Activated CD8-positive, alpha-beta memory T cell treated with anti-CD3 and anti-CD28 coated beads for 24 hours (primary cell): Measurements from ENCODE around the gene NFATC3.

ENCODE experiments used
- DNase-seq: peaks from one replicate; pipeline ENCODE4 v3.0.0-alpha.2; 2020

NFATC3 gene

DNA sequence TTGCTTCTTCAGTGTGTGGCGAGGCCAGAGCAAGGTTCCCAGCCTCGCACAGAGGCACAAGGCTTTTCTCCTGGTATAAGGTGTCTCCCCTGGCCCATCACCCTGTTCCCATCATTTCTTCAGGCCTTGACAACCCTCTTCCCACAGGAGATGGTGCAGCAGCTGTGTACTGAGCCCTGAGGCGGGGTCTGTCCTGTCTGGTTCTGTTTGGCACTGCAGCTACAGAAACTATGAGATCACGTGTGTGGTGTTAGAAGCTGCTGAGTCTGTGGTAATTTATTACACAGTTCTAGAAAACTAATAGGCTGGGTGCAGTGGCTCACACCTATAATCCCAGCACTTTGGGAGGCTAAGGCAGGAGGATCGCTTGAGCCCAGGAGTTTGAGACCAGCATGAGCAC is 167.2 kb downstream of the NFATC3 start:
- DNase-seq, result no peak

DNA sequence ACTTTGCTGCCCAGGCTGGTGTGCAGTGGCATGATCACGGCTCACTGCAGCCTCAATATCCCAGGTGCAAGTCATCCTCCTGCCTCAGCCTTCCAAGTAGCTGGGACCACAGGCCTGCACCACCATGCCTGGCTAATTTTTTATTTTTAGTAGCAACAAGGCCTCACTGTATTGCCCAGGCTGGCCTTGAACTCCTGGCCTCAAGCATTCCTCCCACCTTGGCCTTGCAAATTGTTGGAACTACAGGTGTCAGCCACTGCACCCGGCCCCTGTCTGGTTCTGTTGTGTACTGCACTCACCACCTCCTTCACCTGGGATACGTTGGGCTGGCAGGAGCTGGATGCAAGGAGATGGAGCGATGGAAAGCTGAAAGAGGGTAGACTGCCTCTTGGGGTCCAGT is 168.6 kb downstream of the NFATC3 start:
- DNase-seq, result no peak

DNA sequence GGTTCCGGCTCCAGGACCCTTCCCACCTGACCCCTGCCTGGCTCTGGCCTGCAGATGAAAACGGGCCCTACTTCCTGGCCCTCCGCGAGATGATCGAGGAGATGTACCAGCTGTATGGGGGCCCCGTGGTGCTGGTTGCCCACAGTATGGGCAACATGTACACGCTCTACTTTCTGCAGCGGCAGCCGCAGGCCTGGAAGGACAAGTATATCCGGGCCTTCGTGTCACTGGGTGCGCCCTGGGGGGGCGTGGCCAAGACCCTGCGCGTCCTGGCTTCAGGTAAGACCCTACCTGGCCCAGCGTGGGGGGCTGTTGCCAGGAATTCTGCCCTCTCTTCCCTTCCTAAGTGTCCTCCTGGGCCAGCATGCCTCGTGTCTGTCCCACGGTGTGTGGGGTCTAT is 170.5 kb downstream of the NFATC3 start:
- no peak for DNase-seq

DNA sequence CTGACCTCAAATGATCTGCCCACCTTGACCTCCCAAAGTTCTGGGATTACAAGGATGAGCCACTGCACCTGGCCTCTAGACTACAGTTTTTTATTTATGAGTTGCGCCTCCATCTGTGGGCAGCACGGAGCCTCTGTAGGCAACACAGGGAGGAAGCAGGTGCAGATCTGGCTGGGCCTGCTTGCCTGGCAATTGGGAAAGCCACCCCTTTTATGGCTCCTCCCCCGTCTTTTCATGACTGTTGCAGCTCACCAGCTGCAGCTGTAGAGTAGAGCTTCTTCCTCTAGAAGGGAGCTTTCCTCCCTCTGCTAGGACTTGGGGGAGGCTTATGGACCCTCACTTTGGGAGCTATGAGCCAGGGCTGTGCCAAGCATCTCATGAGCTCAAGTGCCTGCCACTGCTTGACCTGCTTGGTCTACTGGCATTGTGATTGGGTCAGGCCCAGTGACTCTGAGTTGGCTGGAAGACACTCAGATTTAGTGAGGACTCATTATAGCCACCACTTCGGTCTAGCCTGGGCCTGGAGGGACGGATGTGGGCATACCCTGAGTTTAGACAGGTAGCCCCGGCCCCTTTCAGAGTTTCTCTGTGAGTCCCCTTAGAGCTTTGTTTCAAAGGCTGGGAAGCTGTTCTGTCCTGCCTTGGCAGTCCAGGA is 172.2 kb downstream of the NFATC3 start:
- DNase-seq, result no peak

DNA sequence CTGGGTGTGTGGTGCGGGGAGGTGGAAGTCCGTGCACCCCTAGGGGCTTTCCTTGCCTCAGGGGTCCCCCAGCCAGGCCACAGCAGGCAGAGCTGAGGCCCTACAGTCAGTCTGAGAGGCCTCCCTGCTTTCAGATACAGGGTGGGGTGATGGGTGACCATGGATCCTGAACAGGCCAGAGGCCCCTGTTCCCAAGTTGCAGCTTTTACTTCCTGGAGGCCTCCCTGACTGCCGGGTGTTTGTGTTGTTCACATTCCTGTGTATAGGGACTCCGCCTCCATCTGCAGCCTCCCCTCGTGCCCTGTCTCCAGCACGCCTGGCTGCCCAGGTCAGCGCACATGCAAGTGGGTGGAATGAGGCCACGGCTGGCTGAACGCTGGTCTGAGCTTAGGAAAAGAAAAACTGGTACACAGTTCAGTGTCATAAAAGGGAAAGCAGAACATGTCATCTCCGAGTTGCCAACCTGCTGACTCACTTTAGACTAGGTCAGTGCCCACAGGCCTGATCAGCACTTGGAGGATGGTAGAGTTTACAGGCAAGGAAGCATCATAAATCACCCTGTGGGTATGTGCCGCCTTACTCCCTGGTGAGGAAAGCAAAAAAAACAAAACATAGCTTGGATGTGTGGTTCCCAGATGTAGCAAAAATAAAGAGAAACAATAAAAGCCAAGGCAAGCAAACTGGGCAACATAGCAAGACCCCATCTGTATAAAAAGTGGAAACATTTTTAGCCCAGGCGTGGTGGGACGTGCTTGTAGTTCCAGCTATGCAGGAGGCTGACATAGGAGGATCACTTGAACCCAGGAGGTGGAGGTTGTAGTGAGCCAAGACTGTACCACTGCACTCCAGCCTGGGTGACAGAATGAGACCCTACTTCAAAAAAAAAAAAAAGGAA is 173.0 kb downstream of the NFATC3 start:
- DNase-seq, result no peak

DNA sequence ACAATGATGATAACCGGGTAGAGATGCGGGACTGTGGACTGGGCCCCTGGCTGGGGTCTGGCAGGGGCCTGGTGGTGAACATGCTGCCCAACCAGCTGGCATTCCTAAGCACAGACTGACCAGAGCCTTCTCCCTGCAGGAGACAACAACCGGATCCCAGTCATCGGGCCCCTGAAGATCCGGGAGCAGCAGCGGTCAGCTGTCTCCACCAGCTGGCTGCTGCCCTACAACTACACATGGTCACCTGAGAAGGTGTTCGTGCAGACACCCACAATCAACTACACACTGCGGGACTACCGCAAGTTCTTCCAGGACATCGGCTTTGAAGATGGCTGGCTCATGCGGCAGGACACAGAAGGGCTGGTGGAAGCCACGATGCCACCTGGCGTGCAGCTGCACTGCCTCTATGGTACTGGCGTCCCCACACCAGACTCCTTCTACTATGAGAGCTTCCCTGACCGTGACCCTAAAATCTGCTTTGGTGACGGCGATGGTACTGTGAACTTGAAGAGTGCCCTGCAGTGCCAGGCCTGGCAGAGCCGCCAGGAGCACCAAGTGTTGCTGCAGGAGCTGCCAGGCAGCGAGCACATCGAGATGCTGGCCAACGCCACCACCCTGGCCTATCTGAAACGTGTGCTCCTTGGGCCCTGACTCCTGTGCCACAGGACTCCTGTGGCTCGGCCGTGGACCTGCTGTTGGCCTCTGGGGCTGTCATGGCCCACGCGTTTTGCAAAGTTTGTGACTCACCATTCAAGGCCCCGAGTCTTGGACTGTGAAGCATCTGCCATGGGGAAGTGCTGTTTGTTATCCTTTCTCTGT is 174.0 kb downstream of the NFATC3 start:
- no peak for DNase-seq

DNA sequence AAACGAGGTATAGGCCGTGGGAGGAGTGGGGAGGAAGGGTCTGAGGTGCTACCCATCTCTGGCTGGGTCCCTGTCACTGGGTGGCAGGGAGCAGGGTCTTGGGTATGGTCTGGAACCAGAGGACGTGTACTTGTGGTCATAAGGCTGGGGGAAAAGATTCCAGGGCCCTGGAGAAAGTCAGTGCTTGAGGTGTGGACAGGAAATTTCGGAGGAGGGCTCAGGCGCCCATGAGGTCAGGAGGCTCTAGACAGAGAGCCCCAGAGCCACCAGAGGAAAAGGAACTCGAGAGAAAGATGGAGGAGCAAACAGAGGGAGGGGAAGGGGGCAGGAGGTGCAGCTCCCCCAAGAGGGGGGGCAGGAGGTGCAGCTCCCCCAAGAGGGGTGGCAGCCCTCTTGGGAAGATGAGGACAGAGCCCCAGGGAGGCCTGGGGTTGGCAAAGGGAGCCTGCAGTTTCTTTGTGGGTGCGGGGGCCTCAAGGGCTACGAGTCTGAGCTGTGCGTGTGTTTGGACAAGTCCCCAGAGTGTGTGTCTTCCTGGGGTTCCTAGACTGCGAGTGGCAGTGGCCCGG is 178.5 kb downstream of the NFATC3 start:
- no peak for DNase-seq

DNA sequence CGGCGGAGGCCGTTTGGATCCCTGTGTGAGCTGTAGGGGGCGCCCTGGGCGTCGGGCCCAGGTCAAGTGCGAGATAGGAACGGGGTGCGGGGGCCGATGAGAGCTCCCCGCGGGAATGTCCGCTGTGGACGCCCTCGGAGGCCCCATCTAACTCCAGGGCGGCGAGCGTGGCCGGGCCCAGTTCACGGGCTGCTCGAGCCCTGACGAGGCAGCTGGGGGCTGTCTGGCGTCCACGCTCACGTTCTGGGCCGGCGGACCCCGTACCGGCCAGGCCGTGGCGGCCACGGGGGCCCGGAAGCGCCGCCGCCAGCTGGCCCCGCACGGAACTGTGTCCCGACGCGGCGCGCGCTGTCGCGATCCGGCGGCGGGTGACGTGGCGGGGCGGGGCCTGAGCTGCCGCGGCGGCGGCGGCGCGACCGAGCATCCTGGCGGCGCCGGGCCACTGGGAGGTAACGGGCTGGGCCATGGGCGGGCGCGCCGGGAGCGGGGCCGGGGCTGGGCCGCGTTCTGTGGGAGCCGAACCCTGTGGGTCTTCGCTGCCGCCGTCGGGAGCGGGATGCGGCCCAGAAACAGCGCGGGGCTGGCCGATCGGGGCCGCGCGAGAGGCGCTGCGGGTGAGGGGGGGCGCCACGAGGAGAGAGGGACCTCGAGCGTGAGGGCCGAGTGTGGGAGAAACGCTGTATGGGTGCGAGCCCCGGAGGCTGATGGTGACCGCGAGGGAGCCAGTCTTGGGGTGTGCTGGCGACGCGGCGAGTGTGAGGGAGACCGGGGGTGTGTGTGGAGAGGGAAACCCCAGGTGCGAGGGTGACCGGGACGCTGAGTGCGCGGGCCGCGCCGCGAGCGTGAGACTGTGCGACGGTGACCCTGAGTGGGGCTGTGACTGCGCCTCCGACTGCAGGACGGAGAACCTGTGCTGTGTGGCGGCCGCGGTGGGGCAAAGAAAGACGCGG is 179.2 kb downstream of the NFATC3 start, which contains the start of gene SLC7A6:
Gene SLC7A6 (plus strand): TSS at position 399 of the 950 bp plus-strand sequence. CDS start 10,201 bp downstream, outside the sequence.
- DNase-seq, result peak; percentile 95

DNA sequence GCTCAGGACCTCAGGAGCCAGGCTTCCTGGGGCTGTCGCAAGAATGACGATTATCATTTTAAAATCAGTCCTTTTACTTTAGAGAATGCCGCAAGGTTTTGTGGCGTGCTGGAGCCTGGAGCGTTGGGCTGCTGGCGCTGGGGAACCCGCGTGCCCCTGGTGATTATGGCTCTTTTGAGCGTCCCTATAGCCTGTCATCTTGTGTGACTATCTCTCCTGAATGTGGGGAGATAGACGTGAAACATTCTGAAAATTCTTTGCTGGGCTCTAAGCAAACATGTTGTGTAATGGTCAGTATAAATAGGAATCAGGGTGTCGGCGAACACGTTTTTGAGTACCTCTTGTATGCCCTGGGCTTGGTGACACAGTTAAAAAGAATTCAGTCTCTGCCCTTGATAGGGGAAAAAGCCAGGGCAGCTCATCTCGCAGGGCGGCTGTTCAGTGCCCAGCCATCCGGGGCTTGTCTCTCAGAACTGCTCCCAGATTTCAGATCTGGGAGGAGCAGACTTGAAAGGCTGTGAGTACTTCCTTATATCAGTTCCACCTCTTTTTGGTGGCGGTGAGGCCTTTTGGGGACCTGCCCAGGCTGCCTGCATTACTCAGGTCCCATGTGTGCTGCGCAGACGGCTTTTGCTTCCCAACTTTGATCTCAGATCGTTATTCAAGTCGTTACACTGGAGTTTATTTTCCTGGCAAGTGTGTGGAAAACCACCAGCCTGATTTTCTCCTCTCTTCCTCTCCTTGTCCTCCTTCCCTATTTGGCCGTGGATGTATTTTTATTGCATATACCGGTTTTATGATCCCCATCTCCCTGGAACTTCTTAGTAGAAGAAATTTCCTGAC is 180.1 kb downstream of the NFATC3 start:
- peak; percentile 74 for DNase-seq

DNA sequence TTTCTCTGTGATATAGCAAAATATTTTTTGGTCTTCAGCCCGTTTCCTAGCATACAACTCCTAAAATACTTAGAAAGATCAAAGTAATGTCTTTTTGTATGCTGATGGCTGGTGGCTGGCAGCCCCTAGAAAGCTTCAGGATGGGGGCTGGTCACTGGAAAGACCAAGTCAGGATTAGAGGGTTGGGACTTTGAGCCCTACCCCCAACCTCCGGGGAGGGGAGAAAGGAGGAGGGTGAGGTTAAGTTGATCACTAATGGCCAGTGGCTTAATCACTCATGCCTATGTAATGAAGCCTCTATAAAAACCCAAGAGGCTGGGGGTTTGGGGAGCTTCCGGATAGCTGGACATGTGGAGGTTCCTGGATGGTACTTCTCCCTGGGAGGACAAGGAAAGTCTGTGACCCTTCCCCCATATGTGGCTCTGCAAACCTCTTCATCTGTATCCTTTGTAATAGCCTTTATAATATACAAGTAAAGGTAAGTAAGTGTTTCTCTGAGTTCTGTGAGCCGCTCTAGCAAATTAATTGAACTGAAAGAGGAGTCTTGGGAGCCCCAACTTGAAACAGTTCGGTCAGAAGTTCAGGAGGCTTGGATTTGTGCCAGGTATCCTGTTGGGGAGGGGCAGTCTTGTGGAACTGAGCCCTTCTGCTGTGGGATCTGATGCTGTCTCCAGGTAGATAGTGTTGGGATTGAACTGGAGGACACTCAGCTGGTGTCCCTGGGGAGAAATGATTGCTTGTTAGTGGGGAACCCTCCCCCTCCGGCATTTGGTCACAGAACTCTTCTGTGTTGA is 182.6 kb downstream of the NFATC3 start:
- DNase-seq, result no peak

DNA sequence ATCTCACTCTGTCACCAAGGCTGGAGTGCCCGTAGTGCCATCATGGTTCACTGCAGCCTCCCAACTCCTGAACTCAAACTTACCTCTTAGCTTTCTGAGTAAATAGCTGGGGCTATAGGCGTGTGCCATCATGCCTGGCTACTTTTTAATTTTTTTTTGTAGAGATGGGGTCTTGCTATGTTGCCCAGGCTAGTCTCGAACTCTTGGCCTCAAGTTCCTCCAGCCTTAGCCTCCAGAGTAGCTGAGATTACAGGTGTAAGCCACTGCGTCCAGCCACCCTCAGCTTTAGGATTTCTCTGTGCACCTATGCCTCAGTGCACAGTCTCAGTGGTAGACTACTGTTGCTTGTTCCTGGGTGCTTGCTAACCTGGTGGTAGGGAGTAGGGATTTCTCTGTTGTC is 184.6 kb downstream of the NFATC3 start:
- DNase-seq, result no peak

DNA sequence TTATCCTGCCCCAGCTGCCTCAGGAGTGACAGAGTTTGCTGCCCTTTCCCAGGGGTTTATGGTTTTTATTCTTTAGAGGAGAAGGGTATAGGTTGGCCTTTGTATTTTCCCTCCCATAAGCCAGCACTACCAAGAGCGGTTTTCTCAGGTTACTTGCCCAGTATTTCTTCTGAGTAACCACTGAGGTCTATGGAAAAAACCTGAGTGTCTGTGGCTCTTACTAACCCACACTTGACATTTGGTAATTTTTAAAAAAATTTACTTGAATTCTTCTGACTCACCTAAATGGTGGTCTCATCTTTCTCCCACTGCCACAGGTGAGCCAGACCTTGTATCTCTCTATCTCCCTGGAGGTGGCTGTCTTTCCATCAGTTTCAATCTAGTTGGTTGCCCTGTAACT is 185.2 kb downstream of the NFATC3 start:
- no peak for DNase-seq

DNA sequence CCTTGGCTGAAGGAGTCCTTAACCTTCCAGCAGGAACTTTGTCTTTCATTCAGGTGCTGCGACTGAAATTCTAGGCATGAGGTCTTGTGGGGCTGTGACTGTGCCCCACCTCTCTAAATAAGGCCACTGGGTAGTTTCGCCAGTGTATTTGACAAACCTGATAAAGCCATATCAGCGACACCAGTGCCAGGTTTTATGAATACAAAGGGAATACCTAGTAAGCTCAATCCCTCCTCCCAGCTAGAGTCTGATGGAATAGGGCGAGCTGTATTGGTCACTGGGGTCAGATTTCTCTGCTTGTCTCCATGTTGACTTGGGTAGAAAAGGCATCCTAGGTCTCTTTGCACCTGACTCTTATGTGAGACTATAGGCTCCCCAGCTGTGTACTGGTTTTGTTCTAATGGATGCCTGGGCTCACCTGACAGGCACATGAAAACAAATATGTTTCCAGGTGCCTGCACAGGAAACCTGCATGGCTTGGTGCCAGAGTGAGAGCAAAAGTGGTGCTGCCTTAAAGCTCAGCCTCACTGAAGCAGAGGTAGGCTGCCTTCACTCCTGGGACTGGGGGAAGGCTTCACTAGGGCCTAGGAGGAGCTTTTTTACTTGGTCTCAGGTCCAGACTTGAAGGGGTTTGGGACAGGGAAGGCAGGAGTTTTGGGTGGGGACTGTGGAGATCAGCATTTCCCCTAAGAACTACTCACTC is 187.5 kb downstream of the NFATC3 start:
- no peak for DNase-seq

DNA sequence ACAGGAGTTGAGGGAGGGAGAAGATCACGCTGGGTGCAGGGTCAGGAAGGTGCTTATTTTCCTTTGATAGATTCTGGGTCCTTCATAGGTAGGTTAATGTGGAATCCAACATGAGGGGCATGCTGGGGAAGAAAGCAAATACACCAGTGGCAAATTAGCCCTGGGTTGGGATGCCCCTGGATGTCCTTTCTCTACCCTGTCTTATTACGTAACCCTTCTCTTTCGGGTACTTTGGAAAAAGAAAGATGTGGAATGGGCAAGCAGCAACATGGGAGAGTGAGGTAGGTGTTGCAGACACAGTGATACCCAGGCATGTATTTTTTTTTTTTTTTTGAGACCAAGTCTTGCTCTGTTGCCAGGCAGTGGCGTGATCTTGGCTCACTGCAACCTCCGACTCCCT is 188.3 kb downstream of the NFATC3 start:
- DNase-seq, result no peak

DNA sequence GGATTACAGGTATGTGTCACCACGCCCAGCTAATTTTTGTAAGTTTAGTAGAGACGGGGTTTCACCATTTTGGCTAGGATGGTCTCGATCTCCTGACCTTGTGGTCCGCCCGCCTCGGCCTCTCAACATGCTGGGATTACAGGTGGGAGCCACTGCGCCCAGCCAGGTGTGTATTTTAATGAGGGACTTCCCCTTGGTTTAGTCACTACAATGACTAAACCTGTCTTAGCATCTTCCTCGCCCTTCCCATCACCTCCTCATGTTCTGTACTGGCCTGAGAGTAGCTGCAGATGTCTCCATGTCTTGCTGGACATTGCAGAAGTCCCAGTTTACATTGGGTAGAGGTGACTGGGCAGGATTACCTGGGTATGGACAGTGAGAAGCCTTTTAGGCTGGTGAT is 188.7 kb downstream of the NFATC3 start:
- DNase-seq, result no peak

DNA sequence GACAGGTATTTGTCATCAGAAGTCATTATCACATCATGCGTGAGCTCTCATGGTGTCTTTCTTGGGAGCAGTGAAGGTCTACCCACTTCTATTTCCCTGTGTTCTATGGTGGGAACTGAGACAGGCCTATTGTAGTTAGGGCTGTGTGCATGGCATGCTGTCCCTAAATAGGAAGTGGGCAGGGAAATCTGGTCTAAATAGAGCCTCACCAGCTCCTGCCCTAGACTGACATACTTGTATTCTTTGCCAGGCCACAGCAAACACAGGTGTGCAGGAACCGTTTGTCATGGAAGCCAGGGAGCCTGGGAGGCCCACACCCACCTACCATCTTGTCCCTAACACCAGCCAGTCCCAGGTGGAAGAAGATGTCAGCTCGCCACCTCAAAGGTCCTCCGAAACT is 189.3 kb downstream of the NFATC3 start:
- DNase-seq, result no peak

DNA sequence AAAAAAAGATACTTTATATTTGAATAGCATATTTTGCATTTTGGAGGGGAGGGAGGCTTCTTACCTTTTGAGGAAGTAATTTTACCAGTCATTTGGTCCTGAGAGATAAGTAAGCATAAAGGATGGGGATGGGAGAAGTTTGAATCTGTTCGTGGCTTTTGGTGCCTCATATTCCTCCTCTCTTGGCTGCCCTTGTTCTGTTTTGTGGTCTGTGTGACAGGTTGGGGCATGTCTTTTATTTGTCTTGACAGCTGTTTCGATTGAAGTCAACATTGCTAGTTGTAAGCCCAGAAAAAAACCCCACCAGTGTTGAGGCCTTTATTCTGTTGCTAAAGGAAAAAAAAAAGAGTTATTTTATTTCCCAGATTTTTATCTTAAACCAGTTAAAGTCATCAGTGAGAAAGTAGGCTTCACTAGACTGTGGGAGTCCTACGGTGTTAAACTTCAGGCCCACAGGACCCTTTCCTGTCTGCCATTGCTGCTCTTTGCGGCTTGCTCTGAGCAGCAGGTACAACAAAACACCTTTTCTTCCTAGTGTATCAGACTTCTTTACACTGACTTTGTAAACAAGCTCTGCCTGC is 190.5 kb downstream of the NFATC3 start:
- no peak for DNase-seq

DNA sequence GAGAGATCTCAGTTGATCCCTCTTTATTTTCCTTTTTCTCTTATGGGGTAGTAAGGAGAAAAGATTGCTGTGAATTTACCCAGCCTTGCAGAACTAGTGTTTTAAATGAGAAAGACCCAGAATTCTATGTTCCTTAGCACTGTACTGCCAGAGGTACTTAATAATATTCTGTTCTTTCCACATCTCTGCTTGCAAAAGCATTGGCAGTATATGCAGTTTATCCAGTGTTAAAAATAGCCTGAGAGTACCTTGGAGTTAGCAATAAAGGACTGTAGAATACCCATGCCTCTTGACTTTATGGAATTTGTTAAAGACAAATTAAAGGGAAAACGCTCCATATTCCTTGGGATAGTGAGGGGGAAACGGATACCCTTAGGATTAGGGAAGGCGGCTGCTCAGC is 191.1 kb downstream of the NFATC3 start:
- no peak for DNase-seq
